ENCODE results near the gene CALD1.

DNA sequence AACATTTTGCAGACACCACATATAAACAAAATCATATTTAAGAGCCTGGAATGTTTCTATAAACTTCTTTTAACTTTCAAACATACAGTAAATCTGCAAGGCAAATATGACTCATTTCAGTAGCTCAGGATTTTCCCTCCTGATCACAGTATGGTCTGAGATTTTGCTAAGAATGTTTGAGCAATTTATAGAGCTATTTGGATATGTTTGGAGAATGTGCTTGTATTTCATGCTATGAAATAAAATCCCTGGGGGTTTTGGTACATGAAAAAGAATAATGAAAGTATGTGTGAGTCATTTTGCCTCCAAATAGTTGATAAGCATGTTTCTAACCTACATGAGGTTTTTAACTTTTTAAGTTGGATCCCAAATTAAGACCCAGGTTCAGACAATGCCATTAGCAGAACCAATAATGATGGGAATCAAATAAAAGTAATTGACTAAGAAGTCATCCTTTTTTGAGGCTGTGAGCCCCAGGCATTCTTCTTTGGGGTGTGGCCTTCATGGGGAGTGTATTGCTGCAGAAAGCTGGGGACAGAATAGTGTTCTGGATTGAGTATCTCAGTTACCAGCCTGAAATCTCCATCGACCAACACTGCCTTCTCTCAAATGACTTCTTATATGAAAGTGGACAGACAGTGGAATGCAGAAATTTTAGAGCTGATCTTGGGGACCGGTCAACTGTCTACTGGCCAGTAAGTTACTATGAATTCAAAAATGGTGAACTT, 140.8 kb downstream of the CALD1 start:
- TF ChIP-seq TAF1 (IDR thresholded peaks at IDR 0.05; ENCODE audit: borderline replicate concordance, low read depth, low read length), result no peak
- no peak for TF ChIP-seq POLR2A (IDR thresholded peaks at IDR 0.05; ENCODE audit: low read depth, low read length)
